Activated CD4-positive, alpha-beta T cell treated with anti-CD3 and anti-CD28 coated beads, Interleukin-2, amount 10 ng/mL, durations not matched to agents 7 days and 5 days (primary cell): ENCODE data around the gene MGMT. TPM values are rescaled to one million over a fixed set of nuclear protein-coding genes. Genes with fewer than 3 reads are reported as not detected.

Experiments
- CTCF ChIA-PET: fragments of 350-600 bp; sonication (Branson Sonifier 250); formaldehyde crosslinking; loops from one replicate; lab custom pipeline; 2021; ENCODE audit warnings: antibody characterized with exemption; lab: Charles Lee
- POLR2A ChIA-PET: fragments of 350-600 bp; sonication (Branson Sonifier 250); formaldehyde crosslinking; loops from one replicate; lab custom pipeline; 2021; ENCODE audit warnings: antibody characterized with exemption; lab: Charles Lee
- DNase-seq: peaks from one replicate; pipeline ENCODE4 v3.0.0-alpha.2; 2020
- H3K27ac Mint-ChIP-seq: one replicate; pipeline ENCODE4 v1.8.0; 2021; ENCODE audit warnings: mild to moderate bottlenecking, moderate library complexity, mixed read lengths
- H3K27me3 Mint-ChIP-seq: one replicate; pipeline ENCODE4 v1.8.0; 2021; ENCODE audit warnings: mixed read lengths
- H3K36me3 Mint-ChIP-seq: one replicate; pipeline ENCODE4 v1.8.0; 2021; ENCODE audit warnings: low read depth, mixed read lengths
- H3K4me1 Mint-ChIP-seq: one replicate; pipeline ENCODE4 v1.8.0; 2021; ENCODE audit warnings: mixed read lengths
- H3K4me3 Mint-ChIP-seq: one replicate; pipeline ENCODE4 v1.8.0; 2021; ENCODE audit warnings: mild to moderate bottlenecking, moderate library complexity, mixed read lengths
- H3K9me3 Mint-ChIP-seq: one replicate; pipeline ENCODE4 v1.8.0; 2021; ENCODE audit warnings: mixed read lengths
- total RNA-seq, 2 experiments: library from RNA; stranded (reverse); gene quantifications; one replicate each; pipeline ENCODE4 v1.2.3, GENCODE V29; 2021

Gene MGMT
- total RNA-seq, 2 experiments from 2014 or later, result 17.6 to 19.3 TPM

GRCh38 chr10:129579228-129579627, 112.2 kb downstream of the MGMT start:
- no peaks in the 10 kb centered on the region for H3K4me1 Mint-ChIP-seq
- no peaks in the 10 kb centered on the region for H3K27me3 Mint-ChIP-seq
- DNase-seq, result no peak
- CTCF ChIA-PET, result no interaction called here
- POLR2A ChIA-PET, result no interaction called here
- no peak overlapping the region for H3K4me3 Mint-ChIP-seq
- H3K9me3 Mint-ChIP-seq, result peaks cover 23% of the 10 kb centered on the region
- H3K27ac Mint-ChIP-seq, result no peak overlapping the region
- peaks cover 6% of the 10 kb centered on the region for H3K36me3 Mint-ChIP-seq

GRCh38 chr10:129580010-129580409, 113.0 kb downstream of the MGMT start:
- H3K36me3 Mint-ChIP-seq, result peaks cover 6% of the 10 kb centered on the region
- H3K9me3 Mint-ChIP-seq, result peaks cover 22% of the 10 kb centered on the region
- CTCF ChIA-PET, result no interaction called here
- no peaks in the 10 kb centered on the region for H3K4me1 Mint-ChIP-seq
- no peak overlapping the region for H3K27ac Mint-ChIP-seq
- no peak overlapping the region for H3K4me3 Mint-ChIP-seq
- no peaks in the 10 kb centered on the region for H3K27me3 Mint-ChIP-seq
- POLR2A ChIA-PET, result no interaction called here
- no peak for DNase-seq

- no peak for DNase-seq
- CTCF ChIA-PET, result no interaction called here
- Mint-ChIP-seq H3K36me3 (peaks cover 6% of the 10 kb centered on the region), H3K4me3 (no peak overlapping the region), H3K27me3 (no peaks in the 10 kb centered on the region), H3K4me1 (no peaks in the 10 kb centered on the region), H3K27ac (no peak overlapping the region), H3K9me3 (peaks cover 29% of the 10 kb centered on the region)
- POLR2A ChIA-PET, result no interaction called here
Observed at GRCh38 chr10:129580901-129581300, 113.9 kb downstream of the MGMT start.

GRCh38 chr10:129581827-129582411, 114.9 kb downstream of the MGMT start:
- Mint-ChIP-seq H3K9me3 (peaks cover 39% of the 10 kb centered on the region), H3K4me3 (no peak overlapping the region), H3K27ac (no peak overlapping the region), H3K4me1 (no peaks in the 10 kb centered on the region), H3K36me3 (peaks cover 6% of the 10 kb centered on the region), H3K27me3 (no peaks in the 10 kb centered on the region)
- CTCF ChIA-PET, result no interaction called here
- POLR2A ChIA-PET, result no interaction called here
- DNase-seq, result no peak

- no peaks in the 10 kb centered on the region for H3K4me1 Mint-ChIP-seq
- H3K9me3 Mint-ChIP-seq, result peaks cover 53% of the 10 kb centered on the region
- CTCF ChIA-PET, result no interaction called here
- POLR2A ChIA-PET, result no interaction called here
- peaks cover 13% of the 10 kb centered on the region for H3K36me3 Mint-ChIP-seq
- H3K4me3 Mint-ChIP-seq, result no peak overlapping the region
- H3K27ac Mint-ChIP-seq, result no peak overlapping the region
- no peaks in the 10 kb centered on the region for H3K27me3 Mint-ChIP-seq
- DNase-seq, result no peak
Observed at GRCh38 chr10:129583831-129584230, 116.8 kb downstream of the MGMT start.

- ChIA-PET POLR2A (no interaction called here), CTCF (no interaction called here)
- H3K4me1 Mint-ChIP-seq, result no peaks in the 10 kb centered on the region
- no peak overlapping the region for H3K27ac Mint-ChIP-seq
- DNase-seq, result no peak
- peaks cover 12% of the 10 kb centered on the region for H3K36me3 Mint-ChIP-seq
- no peaks in the 10 kb centered on the region for H3K27me3 Mint-ChIP-seq
- H3K9me3 Mint-ChIP-seq, result peaks cover 61% of the 10 kb centered on the region
- no peak overlapping the region for H3K4me3 Mint-ChIP-seq
Observed at GRCh38 chr10:129586898-129587443, 119.9 kb downstream of the MGMT start.

- Mint-ChIP-seq H3K4me3 (no peak overlapping the region), H3K4me1 (no peaks in the 10 kb centered on the region), H3K27ac (no peak overlapping the region), H3K36me3 (peaks cover 10% of the 10 kb centered on the region), H3K9me3 (peaks cover 60% of the 10 kb centered on the region), H3K27me3 (no peaks in the 10 kb centered on the region)
- CTCF ChIA-PET, result no interaction called here
- no peak for DNase-seq
- POLR2A ChIA-PET, result no interaction called here
Observed at GRCh38 chr10:129589546-129589945, 122.5 kb downstream of the MGMT start.

- no peaks in the 10 kb centered on the region for H3K4me1 Mint-ChIP-seq
- CTCF ChIA-PET, result no interaction called here
- no peak overlapping the region for H3K27ac Mint-ChIP-seq
- no peak for DNase-seq
- H3K27me3 Mint-ChIP-seq, result no peaks in the 10 kb centered on the region
- POLR2A ChIA-PET, result no interaction called here
- peaks cover 2% of the 10 kb centered on the region for H3K36me3 Mint-ChIP-seq
- no peak overlapping the region for H3K4me3 Mint-ChIP-seq
- peaks cover 39% of the 10 kb centered on the region for H3K9me3 Mint-ChIP-seq
Observed at GRCh38 chr10:129593953-129594352, 126.9 kb downstream of the MGMT start.

GRCh38 chr10:129594811-129595210, 127.8 kb downstream of the MGMT start:
- Mint-ChIP-seq H3K27me3 (no peaks in the 10 kb centered on the region), H3K36me3 (no peaks in the 10 kb centered on the region), H3K9me3 (peaks cover 40% of the 10 kb centered on the region), H3K4me1 (no peaks in the 10 kb centered on the region), H3K27ac (no peak overlapping the region), H3K4me3 (no peak overlapping the region)
- CTCF ChIA-PET, result no interaction called here
- POLR2A ChIA-PET, result no interaction called here
- no peak for DNase-seq

- CTCF ChIA-PET, result no interaction called here
- Mint-ChIP-seq H3K9me3 (peaks cover 21% of the 10 kb centered on the region), H3K4me3 (no peak overlapping the region), H3K4me1 (no peaks in the 10 kb centered on the region), H3K36me3 (no peaks in the 10 kb centered on the region), H3K27ac (no peak overlapping the region), H3K27me3 (no peaks in the 10 kb centered on the region)
- POLR2A ChIA-PET, result no interaction called here
- no peak for DNase-seq
Observed at GRCh38 chr10:129598413-129598812, 131.4 kb downstream of the MGMT start.

- H3K4me3 Mint-ChIP-seq, result no peak overlapping the region
- CTCF ChIA-PET, result no interaction called here
Observed at GRCh38 chr10:129599160-129599559, 132.1 kb downstream of the MGMT start.

GRCh38 chr10:129601737-129602136, 134.7 kb downstream of the MGMT start:
- DNase-seq, result no peak
- Mint-ChIP-seq H3K9me3 (peaks cover 12% of the 10 kb centered on the region), H3K36me3 (no peaks in the 10 kb centered on the region), H3K4me1 (no peaks in the 10 kb centered on the region), H3K4me3 (no peak overlapping the region), H3K27me3 (no peaks in the 10 kb centered on the region), H3K27ac (no peak overlapping the region)
- ChIA-PET CTCF (no interaction called here), POLR2A (no interaction called here)

More at GRCh38 chr10:129599160-129599559, 132.1 kb downstream of the MGMT start:
- Mint-ChIP-seq H3K27me3 (no peaks in the 10 kb centered on the region), H3K9me3 (peaks cover 16% of the 10 kb centered on the region), H3K36me3 (no peaks in the 10 kb centered on the region), H3K27ac (no peak overlapping the region), H3K4me1 (no peaks in the 10 kb centered on the region)
- DNase-seq, result no peak
- POLR2A ChIA-PET, result no interaction called here

GRCh38 chr10:129602938-129603535, 136.0 kb downstream of the MGMT start:
- Mint-ChIP-seq H3K4me3 (no peak overlapping the region), H3K4me1 (no peaks in the 10 kb centered on the region), H3K36me3 (no peaks in the 10 kb centered on the region), H3K27ac (no peak overlapping the region), H3K27me3 (no peaks in the 10 kb centered on the region), H3K9me3 (peaks cover 9% of the 10 kb centered on the region)
- DNase-seq, result no peak
- ChIA-PET POLR2A (no interaction called here), CTCF (no interaction called here)
